Renal cortex interstitium (tissue), 15 donors: ENCODE results near the gene PDE8B. TPM values are rescaled to one million over a fixed set of nuclear protein-coding genes. Genes with fewer than 3 reads are reported as not detected.

Experiments used
- DNase-seq, 11 donors: peaks; one replicate each; pipeline ENCODE4 v3.0.0-alpha.2; 2013; ENCODE audit warnings: low read depth in 9 of 11, low spot score in 4 of 11; ENCODE audit errors: extremely low read depth in 1 of 11
- long read RNA-seq, 16 experiments: transcript quantifications; one replicate each; lab custom pipeline, GENCODE V29; 2026
- polyA plus RNA-seq, 3 donors: library from polyadenylated mRNA; unstranded; fragments of 120-200 nt; gene quantifications; one replicate each; pipeline ENCODE4 v1.2.1, GENCODE V29; 2013; ENCODE audit not compliant: insufficient read length in 3 of 3

PDE8B gene, protein sequence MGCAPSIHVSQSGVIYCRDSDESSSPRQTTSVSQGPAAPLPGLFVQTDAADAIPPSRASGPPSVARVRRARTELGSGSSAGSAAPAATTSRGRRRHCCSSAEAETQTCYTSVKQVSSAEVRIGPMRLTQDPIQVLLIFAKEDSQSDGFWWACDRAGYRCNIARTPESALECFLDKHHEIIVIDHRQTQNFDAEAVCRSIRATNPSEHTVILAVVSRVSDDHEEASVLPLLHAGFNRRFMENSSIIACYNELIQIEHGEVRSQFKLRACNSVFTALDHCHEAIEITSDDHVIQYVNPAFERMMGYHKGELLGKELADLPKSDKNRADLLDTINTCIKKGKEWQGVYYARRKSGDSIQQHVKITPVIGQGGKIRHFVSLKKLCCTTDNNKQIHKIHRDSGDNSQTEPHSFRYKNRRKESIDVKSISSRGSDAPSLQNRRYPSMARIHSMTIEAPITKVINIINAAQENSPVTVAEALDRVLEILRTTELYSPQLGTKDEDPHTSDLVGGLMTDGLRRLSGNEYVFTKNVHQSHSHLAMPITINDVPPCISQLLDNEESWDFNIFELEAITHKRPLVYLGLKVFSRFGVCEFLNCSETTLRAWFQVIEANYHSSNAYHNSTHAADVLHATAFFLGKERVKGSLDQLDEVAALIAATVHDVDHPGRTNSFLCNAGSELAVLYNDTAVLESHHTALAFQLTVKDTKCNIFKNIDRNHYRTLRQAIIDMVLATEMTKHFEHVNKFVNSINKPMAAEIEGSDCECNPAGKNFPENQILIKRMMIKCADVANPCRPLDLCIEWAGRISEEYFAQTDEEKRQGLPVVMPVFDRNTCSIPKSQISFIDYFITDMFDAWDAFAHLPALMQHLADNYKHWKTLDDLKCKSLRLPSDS
- 1 to 10 TPM; 4.7 to 7.8 (median 4.7) TPM for polyA plus RNA-seq
- long read RNA-seq, donor 1, result 0 reads
- long read RNA-seq, donor 2, result 0 reads
- long read RNA-seq, donor 3, partial matches to known transcripts, result 25 of 25 reads
- long read RNA-seq, donor 3, other reads (novel, unspliced or antisense), result 0 of 25 reads
- long read RNA-seq, donor 4, result 0 reads
- long read RNA-seq, donor 5, result 0 reads
- long read RNA-seq, donor 6, result 0 reads
- long read RNA-seq, donor 7, partial matches to known transcripts, result 27 of 27 reads
- long read RNA-seq, donor 7, other reads (novel, unspliced or antisense), result 0 of 27 reads
- long read RNA-seq, donor 8, result 0 reads
- long read RNA-seq, donor 9, partial matches to known transcripts, result 16 of 22 reads
- long read RNA-seq, donor 9, other reads (novel, unspliced or antisense), result 6 of 22 reads
- long read RNA-seq, donor 10, result 0 reads
- long read RNA-seq, donor 11, result 0 reads
- long read RNA-seq, donor 12, result 0 reads
- long read RNA-seq, donor 13, result 0 reads
- long read RNA-seq, donor 14, partial matches to known transcripts, result 20 of 28 reads
- long read RNA-seq, donor 14, other reads (novel, unspliced or antisense), result 8 of 28 reads
- long read RNA-seq, donor 15, result 0 reads
- long read RNA-seq, donor 16, full-length matches to known transcripts, result 2 of 80 reads
- long read RNA-seq, donor 16, partial matches to known transcripts, result 45 of 80 reads
- long read RNA-seq, donor 16, other reads (novel, unspliced or antisense), result 33 of 80 reads

DNA sequence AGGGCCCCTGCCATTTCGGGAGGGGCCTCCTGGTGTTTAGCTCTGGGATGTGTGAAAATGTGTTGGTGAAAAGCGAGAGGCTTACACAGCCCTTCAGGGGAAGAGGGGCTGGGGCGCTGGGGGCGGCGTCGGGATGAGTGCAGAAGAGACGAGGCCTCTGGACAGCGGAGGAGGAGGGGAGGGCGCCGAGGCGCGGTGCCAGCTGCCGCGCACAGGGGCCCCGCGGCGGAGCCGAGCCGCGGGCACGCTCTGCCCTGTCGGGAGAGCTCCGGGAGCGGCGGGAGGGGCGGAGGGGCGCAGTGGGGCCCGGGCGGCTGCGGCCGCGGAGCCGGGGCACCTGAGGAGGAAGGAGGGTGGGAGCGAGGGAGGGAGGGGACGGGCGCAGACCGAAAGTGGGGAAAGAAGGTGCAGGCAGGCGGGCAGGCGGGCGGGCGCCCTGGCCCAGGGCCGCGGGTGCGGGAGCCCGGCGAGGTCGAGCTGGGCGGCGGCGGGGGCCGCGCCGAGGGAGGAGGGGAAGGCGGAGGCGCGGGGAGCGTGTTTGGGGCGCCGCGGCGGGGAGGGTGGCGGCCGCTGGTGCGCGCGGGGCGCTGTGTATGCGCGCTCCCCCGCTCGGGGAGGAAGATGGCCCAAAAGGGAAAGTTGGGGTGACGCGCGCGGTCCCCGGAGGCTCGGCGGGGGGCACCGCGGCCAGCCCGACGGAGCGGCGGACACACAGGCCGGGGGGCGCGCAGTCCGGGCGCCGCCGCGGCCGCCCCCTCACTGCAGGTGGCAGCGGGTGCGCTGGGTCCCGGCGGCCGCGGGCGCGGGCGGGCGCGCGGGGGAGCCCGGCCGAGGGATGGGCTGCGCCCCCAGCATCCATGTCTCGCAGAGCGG lies at the start of gene PDE8B:
Gene PDE8B, plus strand, starts transcription at position 590 of the 873 bp plus-strand sequence. Its CDS starts 246 bp downstream, at position 836.
- DNase-seq, result peak in 4 of 11 donors; percentile 9 to 15 (median 10)

DNA sequence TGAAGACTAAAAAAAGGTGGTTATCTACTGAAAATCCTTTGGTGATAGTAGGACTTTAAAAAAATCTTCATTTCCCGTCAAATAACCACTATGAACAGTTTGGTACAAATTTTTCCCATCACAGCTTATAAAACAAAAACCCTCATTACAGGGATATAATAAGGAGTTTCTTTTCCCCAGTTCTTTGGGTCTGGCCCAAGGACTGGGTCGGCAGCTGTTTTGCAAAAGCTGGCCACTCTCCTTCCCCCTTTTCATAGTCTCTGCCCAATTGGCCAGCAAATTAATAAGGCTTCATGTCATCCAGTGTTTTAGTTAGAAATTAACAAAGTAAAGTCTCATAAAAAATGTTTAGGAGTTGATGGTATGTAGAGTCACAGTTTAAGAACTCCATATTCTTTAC lies 47.0 kb upstream of the PDE8B start:
- no peak for DNase-seq

DNA sequence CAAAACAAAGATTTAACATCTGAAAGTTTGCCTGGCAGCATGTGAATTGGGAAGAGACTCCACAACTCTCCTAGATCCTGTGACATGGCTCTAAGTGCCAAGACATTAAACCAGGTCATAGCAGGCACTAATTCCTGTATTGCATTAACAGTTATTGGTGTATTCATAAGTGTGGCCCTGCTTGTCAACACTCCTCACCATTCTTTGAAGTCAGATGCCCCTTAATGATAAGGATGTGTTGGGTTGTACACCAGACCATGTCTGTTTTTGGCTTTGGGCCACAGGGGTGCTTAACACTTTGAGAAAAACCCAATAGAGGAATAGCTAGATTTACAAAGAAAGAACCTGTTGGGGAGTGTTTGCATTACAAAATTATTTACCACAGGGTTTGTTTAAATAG lies 43.4 kb upstream of the PDE8B start:
- no peak for DNase-seq

DNA sequence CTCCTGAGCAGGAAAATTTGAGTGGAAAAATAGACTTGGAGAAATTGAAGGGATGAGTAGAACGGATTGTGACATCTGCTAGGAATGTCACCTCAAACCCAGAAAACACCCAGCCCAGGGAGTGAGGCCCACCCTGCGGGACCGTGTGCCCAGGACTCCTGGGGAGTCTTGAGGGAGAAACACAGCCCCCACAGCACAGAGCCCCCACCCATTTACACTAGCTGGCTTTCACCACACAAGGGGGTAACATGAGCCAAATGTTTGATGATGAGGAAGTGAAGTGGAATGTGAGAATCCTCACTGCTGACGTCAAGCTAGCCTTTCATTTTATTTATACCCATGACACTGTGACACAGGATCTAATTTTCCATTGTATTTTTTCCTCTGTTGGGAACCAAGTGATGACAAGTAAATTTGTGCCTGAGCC lies 42.8 kb upstream of the PDE8B start:
- DNase-seq, result peak in 2 of 11 donors; percentile 13 to 17

DNA sequence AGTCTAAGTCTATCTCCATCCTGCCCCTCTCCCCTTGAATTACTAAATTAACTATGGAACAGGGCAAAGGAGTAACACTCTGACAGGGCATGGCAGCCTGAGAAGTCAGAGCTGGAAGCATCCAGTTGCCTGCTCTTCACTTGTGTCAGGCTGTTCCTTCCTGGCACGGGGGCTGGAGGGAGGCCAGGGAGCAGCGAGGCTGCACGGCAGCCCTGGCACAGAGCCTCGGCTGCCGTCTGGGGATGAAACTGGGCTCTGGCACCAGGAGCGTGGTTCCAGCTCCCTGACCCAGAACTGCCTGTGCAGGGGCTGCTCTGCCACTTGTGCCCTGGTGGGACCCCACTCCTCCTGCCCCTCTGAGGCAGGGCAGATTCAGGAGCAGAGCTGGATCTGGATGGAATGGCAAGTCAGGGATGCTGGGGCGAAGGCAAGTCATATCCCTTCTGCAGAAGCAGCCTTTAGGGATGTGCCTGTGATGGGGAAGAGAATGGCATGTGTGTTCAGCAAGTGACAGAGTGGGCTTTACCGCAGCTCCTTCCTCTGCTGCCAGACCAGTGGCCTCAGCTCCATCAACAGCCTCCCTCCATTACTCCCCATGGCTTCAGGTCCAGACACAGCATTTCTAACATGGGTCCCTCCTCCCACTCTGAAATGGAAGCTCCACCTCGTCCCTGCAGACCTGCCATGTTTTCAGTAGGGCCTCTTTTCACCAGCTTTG lies 42.2 kb upstream of the PDE8B start:
- no peak for DNase-seq

DNA sequence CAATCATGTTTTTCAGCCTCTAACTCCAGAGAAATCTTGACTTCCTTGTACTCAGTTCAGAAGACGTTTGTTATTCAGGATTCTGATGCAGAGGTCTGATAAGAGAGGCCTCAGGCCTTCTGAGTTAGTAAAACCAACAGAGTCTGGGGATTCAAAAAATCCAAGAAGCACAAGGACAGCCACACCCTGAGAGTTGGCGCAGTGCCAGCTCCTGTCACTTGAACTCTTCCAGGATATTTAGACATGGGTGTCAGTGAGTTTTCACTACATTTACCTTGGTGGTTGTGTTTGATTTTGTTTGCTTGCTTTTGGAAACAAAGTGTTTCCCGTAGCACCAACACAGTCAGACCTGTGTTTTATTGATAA lies 41.6 kb upstream of the PDE8B start:
- no peak for DNase-seq

DNA sequence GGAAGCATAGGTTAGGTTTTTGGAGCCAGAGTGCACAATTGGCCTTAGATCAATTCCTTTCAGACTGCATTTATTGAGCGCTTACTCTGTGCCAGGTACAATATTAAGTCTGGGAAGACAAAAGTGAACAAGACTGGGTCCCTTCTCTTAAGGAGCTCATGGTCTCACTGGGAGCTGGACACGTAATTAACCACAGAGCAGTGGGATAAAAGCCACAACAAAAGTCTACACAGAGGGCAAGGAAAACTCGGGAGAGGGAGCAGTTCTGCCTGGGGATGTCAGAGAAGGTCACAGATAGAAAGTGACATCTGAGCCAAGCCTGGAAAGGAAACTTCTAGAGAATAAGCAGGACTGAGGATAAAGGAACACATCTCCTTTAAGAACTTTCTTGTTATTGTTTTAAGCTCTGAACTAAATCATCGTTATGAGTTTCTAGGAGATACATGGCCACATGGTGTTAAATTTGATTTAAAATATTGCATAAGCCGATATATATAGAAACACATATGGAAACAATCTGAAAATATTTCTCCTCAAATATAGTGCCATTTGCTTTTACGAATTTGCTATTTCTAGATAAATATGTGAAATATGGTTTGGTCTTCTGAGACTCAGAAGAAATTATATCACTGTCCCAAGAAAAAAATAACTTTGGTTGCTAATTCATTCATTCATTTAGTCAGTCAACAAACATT lies 40.1 kb upstream of the PDE8B start:
- DNase-seq, result no peak

DNA sequence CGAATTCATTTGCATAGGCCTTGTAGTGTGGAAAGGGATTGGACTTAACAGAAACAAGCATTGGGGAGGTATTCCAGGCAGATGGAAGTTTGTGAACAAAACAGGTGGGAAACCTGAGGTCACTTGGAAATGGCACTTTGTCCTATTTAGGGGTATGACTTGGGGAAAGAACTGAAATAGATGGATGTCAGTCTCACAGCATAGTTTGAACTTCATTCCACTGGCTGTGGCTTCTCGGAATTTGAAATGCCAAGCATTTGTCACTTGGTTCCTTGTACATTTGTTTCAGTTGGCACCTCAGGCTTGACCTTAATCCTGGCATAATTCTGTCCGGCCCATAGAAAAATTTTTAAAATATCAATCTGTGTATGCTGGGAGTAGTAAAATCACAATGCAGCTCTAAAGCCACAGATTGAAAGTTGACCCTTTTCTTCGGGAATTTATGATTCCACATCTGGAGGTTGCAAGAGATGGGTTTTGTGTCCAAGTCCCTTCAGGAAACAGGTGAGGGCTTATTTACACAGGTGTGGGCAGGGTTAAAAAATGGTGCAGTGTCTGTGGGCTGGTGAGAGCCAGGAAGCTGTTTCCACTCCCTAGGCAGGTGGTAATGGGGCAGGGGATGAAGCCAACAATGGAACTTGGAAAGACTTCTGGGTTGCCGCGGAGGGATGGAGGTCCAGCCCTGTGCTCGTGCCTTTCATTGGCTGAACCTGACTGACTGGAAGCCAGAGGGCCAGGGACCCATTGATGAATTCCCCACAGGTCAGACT lies 39.2 kb upstream of the PDE8B start:
- no peak for DNase-seq

DNA sequence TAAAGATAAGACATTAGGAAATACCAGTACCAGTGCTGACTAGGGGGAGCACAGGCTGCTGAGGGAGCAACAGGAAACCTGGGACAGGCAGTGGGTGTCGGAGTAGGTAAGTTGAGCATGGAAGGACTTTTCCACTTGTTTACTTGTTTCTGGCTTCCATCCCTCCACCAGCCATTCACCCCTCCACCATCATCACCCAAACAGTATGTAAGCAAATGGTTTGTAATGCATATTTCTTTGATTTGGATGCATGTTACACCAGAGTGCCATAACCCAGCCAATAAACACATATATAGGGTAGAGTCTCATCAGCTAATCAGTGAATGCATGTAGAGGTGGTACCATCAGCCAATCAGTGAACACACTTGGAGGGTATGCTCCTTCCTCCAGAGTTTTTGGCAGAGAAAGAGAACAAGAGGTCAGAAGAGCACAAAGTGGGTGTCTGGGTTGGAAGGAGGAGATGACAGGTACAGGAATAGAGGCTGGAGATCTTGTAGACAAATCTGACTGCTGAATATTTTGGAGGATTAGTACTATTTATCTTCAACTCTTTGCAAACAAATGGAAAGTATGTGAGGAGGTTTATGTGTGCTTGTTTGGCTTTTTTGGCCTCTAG lies 37.7 kb upstream of the PDE8B start:
- DNase-seq, result no peak

DNA sequence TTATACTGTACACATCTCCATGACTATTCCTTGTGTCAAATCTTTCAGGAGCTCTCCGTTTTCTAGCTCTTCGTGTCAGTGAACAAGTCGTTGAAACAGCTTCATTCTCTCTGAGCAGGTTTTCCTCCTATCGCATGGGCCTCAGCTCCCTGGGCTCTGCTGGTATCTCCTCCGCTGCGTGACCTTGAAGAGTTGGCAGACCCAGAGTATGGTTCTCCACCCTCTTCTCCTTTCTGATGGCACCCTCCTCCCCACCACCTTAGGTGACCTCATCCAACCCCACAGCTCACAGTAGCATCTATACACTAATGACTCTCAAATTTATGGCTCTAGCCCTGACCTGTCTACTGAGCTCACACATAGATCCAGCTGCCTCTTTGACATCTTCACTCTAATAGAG lies 36.0 kb upstream of the PDE8B start:
- no peak for DNase-seq

DNA sequence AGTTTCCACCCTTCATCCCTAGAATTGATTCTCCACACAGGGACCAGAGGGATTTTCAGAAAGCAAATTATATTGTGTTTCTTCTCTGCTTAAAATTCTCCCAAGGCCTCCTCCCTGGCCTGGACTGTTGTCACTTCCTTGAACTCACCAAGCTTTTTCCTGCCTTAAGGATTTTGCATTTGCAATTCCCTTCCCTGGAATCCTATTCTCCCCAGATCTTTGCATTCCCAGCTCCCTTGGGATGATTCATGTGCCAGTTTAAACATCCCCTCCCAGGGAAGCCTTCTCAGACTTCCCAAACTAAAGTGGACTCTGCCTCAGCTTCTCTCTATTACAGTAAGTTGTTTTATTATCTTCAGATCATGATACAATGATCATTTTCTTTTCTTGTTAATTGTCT lies 35.2 kb upstream of the PDE8B start:
- no peak for DNase-seq

DNA sequence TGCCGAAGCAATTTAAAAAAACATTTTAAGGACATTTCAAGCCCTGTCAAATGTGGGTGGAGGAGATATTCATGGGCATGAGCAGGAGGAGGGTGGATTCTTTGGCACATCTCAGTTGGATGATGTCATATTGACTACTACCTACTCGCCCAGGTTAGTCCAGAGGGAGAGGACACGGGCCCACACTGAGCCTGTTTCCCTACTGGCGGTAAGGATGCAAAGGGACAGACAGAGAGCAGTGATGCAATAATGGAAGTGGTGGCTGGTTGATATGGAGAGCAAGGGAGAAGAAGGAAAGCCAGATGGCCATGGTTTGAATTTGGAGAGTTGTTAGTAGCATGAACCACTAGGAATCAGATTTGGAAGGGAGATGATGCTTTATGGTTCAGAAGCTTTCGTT lies 34.1 kb upstream of the PDE8B start:
- no peak for DNase-seq

DNA sequence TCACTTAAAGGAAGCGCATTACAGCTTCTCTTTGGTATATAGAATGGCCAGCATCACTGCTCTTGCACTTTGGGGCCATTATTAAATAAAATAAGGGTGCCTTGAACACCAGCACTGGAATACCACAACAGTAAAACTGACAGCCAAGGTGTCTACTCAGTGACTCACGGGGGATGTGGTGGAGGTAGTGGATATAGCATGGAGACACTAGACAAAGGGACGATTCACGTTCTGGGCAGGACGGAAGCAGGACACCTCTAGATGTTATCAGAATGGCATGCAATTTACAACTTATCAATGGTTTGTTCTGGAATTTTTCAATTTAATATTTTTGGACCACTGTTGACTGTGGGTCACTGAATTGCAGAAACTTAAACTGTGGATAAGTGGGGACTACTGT lies 32.9 kb upstream of the PDE8B start:
- DNase-seq, result no peak

DNA sequence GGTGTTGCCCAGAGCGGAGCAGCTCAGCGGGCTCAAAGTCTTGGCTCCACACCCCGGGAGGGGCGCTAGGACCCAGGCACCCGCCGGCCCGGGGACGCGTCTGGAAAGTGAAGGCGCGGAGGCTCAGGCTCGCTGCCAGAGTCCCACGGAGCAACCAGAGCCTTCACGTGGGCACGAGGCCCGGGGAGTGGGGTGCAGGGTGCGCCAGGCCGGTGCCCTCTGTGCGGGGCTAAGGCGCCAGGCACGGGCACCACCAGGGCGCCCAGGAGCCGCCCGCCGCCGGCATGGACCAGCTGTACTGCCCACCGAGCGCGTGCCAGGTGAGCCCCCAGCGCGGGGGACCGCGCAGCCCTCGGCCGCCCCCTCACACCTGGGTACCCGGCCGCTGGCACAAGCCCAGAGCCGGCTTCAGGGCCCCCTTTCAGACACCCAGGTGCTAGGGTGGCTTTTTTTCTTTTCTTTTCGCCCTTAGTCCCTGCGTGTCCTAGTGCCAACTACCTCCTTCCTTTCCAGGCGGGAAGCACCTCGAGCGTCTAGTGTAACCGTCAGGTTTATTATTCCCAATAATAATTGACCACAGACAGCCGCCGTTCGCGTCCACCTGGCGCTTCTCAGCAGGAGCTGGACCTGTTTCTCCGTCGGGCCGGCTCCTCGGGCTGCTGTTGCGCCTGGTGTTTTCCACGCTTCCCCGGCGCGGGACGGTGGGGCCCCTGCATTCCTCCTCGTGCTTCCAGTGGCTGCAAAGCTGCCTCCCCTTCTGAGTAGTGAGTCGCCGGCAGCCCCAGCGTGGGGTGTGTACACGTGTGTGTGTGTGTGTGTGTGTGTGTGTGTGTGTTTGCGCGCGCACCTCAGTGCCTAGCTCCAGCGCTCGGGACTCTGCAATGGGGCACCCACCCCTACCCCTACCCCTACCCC lies 30.1 kb upstream of the PDE8B start:
- DNase-seq, result peak in 2 of 11 donors; percentile 10 to 25
